Esophagus muscularis mucosa (tissue), 4 donors: ENCODE data around the gene CEP19. TPM values are rescaled to one million over a fixed set of nuclear protein-coding genes. Genes with fewer than 3 reads are reported as not detected.

Experiments used
- DNase-seq: peaks from one replicate; pipeline ENCODE4 v3.0.0-alpha.2; 2017; ENCODE audit errors: extremely low spot score
- H3K27ac ChIP-seq, 4 donors: fragments of 200-600 bp; sonication (generic); replicated peaks in 1 of 4; 1 replicate in 3 of 4; 2 replicates in 1 of 4; pipeline ENCODE4 v1.5.1; 2016 to 2019; ENCODE audit warnings: mild to moderate bottlenecking in 1 of 4
- H3K27me3 ChIP-seq, 4 donors: fragments of 200-600 bp; sonication (generic); one replicate each; pipeline versions ENCODE4 v1.5.1 to v1.6.0; 2016 to 2019
- H3K36me3 ChIP-seq, 4 donors: fragments of 200-600 bp; sonication (generic); one replicate each; pipeline ENCODE4 v1.5.1; 2016 to 2019
- H3K4me1 ChIP-seq, 4 donors: fragments of 200-600 bp; sonication (generic); one replicate each; pipeline ENCODE4 v1.5.1; 2016 to 2019
- H3K4me3 ChIP-seq, 4 donors: fragments of 200-600 bp; sonication (generic); 1 replicate in 2 of 4; 2 replicates in 2 of 4; pipeline ENCODE4 v1.5.1; 2016 to 2019; ENCODE audit warnings: mild to moderate bottlenecking in 4 of 4, moderate library complexity in 1 of 4
- H3K9me3 ChIP-seq, 4 donors: fragments of 200-600 bp; sonication (generic); 1 replicate in 3 of 4; 2 replicates in 1 of 4; pipeline ENCODE4 v1.5.1; 2016 to 2019
- CTCF ChIP-seq, 3 experiments: fragments of 200-600 bp in 2 of 3; fragments of 450-650 bp in 1 of 3; sonication (generic) in 2 of 3; IDR thresholded peaks; one replicate each; pipeline ENCODE4 v1.5.1; 2017 to 2019; ENCODE audit warnings: antibody characterized with exemption in 3 of 3, mild to moderate bottlenecking in 2 of 3, moderate library complexity in 1 of 3
- EP300 ChIP-seq: sonication (generic); formaldehyde crosslinking; IDR thresholded peaks from one replicate; pipeline ENCODE4 v1.6.1; 2017; ENCODE audit warnings: antibody characterized with exemption
- POLR2A ChIP-seq: fragments of 450-650 bp; IDR thresholded peaks from one replicate; pipeline ENCODE4 v1.6.1; 2017; ENCODE audit warnings: antibody characterized with exemption, moderate library complexity, mild to moderate bottlenecking, low read depth
- POLR2AphosphoS5 ChIP-seq, 2 donors: sonication (generic); formaldehyde crosslinking; IDR thresholded peaks; one replicate each; pipeline ENCODE4 v1.6.1; 2017; ENCODE audit warnings: antibody characterized with exemption in 2 of 2
- WGBS: methylation state at CpG from one replicate; pipeline ENCODE4 v1.1.5; 2018; 5-methylcytosine and 5-hydroxymethylcytosine counted together
- intact Hi-C: fragments of 100-400 bp; cut with DNase I; formaldehyde crosslinking; loops from one replicate; pipeline ENCODE4 v1.15.1; 2023
- total RNA-seq, 4 donors: library from RNA; depleted of rRNA; stranded (reverse); fragments of >200 nt; gene quantifications; one replicate each; pipeline versions ENCODE4 v1.1.0 to v1.2.1, GENCODE V29; 2016

Gene CEP19
- total RNA-seq, 4 donors from 2014 or later: 1.5 to 4.0 (median 3.3) TPM

DNA sequence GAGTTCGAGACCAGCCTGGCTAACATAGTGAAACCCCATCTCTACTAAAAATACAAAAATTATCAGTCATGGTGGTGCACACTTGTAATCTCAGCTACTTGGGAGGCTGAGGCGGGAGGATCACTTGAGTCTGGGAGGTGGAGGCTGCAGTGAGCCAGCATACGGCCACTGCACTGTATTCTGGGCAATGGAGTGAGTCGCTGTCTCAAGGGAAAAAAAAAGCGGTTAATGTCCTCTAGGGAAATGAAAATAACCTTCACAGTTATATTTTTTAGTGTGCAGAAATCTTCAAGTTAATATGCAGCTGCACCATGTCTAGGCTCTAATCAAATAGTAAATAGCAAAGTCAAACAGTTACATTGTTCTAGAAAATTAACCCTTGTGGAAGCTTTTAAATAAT, 14.8 kb downstream of the CEP19 start:
- intact Hi-C loops: no loop called here
- H3K27me3 ChIP-seq: no peaks in the 10 kb centered on the region
- H3K4me1 ChIP-seq: no peaks in the 10 kb centered on the region
- no peaks in the 10 kb centered on the region for H3K36me3 ChIP-seq
- DNase-seq: no peak
- no peak overlapping the region for H3K4me3 ChIP-seq
- TF ChIP-seq POLR2AphosphoS5 (IDR thresholded peaks at IDR 0.05) (no peak), POLR2A (no peak), EP300 (no peak), CTCF (IDR thresholded peaks at IDR 0.05) (no peak)
- no peak overlapping the region for H3K27ac ChIP-seq
- no peaks in the 10 kb centered on the region for H3K9me3 ChIP-seq
- WGBS: 85% methylated on average over 5 of the region's 5 CpGs

- no peak overlapping the region for H3K27ac ChIP-seq
- intact Hi-C loops: no loop called here
- TF ChIP-seq POLR2AphosphoS5 (IDR thresholded peaks at IDR 0.05): no peak
- TF ChIP-seq POLR2A: no peak
- H3K4me3 ChIP-seq: no peak overlapping the region
- H3K27me3 ChIP-seq: no peaks in the 10 kb centered on the region
- H3K4me1 ChIP-seq: no peaks in the 10 kb centered on the region
- no peaks in the 10 kb centered on the region for H3K36me3 ChIP-seq
- no peak for DNase-seq
- WGBS: 93% methylated on average over 5 of the region's 5 CpGs
- H3K9me3 ChIP-seq: no peaks in the 10 kb centered on the region
Observed at GRCh38 chr3:196695849-196696226, 16.2 kb downstream of the CEP19 start.

DNA sequence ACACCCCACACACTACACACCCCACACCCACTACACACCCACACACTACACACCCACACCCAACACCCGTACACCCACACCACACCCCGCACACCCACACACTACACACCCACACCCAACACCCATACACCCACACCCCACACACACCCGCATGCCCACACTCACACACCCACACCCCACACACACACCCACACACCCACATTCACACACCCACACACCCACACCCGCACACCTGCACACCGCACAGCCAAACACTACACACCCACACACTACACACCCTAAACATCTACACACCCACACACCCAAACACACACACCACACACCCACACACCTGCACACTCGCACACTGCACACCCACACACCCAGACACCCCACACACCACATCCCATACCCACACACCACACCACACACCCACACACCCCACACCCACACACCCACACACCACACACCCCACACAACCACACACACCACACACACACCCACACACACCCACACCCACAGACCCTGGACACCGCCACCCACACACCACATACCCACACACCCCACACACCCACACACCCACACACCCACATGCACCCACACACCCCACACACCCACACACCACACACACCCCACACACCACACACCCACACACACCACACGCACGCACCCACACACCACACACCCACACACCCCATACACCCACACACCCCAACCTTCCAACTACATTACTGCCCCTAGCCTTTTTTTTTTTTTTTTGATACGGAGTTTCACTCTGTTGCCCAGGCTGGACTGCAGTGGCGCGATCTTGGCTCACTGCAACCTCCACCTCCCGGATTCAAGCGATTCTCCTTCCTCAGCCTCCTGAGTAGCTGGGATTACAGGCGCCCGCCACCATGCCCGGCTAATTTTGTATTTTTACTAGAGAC, 16.9 kb downstream of the CEP19 start:
- H3K4me3 ChIP-seq: no peak overlapping the region
- no peaks in the 10 kb centered on the region for H3K4me1 ChIP-seq
- TF ChIP-seq POLR2A (no peak), POLR2AphosphoS5 (IDR thresholded peaks at IDR 0.05) (no peak)
- H3K9me3 ChIP-seq: no peaks in the 10 kb centered on the region
- H3K27ac ChIP-seq: no peak overlapping the region
- no peaks in the 10 kb centered on the region for H3K36me3 ChIP-seq
- intact Hi-C loops: no loop called here
- H3K27me3 ChIP-seq: no peaks in the 10 kb centered on the region
- DNase-seq: no peak
- WGBS: 92% methylated on average over 17 of the region's 17 CpGs

- no peak overlapping the region for H3K4me3 ChIP-seq
- 6% methylated on average over 1 of the region's 1 CpG for WGBS
- no peaks in the 10 kb centered on the region for H3K27me3 ChIP-seq
- H3K27ac ChIP-seq: no peak overlapping the region
- H3K36me3 ChIP-seq: no peaks in the 10 kb centered on the region
- no peaks in the 10 kb centered on the region for H3K9me3 ChIP-seq
- intact Hi-C loops: no loop called here
- no peaks in the 10 kb centered on the region for H3K4me1 ChIP-seq
- no peak for TF ChIP-seq EP300
- TF ChIP-seq CTCF (IDR thresholded peaks at IDR 0.05): no peak
- no peak for TF ChIP-seq POLR2A
- TF ChIP-seq POLR2AphosphoS5 (IDR thresholded peaks at IDR 0.05): no peak
- DNase-seq: no peak
Observed at GRCh38 chr3:196694202-196694638, 17.8 kb downstream of the CEP19 start.

DNA sequence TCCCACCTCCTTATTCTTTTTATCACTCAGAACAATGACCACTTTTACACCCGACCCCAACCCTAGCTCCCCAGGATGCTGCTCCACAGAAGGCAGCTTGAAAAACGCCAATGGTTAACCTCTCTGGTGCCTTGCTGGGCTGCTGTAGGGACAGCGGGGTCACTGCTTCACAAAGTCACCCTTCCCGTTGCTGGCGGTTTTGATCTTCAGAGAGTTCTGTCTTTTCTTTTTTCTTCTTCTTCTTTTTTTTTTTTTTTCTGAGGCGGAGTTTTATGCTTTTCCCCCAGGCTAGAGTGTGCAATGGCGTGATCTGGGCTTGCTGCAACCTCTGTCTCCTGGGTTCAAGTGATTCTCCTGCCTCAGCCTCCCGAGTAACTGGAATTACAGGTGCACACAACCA, 20.7 kb downstream of the CEP19 start:
- no peak overlapping the region for H3K4me3 ChIP-seq
- no peaks in the 10 kb centered on the region for H3K27me3 ChIP-seq
- no peaks in the 10 kb centered on the region for H3K36me3 ChIP-seq
- whole genome bisulfite sequencing: 65% methylated on average over 8 of the region's 8 CpGs
- H3K9me3 ChIP-seq: no peaks in the 10 kb centered on the region
- no peak for DNase-seq
- intact Hi-C loops: no loop called here
- peaks cover 0 to 5% (median 0%) of the 10 kb centered on the region in 4 donors for H3K4me1 ChIP-seq
- TF ChIP-seq CTCF (IDR thresholded peaks at IDR 0.05) (no peak), POLR2AphosphoS5 (IDR thresholded peaks at IDR 0.05) (no peak), POLR2A (no peak), EP300 (no peak)
- no peak overlapping the region for H3K27ac ChIP-seq
